ENCODE data around the gene ARID4A. TPM values are rescaled to one million over a fixed set of nuclear protein-coding genes. Genes with fewer than 3 reads are reported as not detected.

Gene ARID4A
- total RNA-seq, 1 donor from 2014 or later = 42.0 TPM

DNA sequence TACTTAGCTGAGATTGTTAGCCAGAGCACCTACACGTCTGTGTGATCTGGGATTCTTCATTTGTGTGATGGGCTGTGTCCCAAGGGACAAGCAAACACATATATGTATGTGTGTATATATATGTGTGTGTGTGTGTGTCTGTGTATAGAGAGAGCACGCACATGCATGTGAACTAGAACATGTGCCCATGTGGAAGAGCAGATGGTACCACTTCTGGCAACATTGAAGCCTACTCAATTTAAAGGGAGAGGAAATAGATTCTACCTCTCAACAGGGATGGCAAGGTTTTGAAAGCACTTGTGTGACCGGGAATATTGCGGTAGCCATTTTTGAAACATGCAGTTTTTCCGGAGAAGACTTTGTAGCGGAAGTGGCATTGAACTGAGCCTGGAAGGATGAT is 98.8 kb downstream of the ARID4A start:
- ATAC-seq (ENCODE audit: low read depth) (no peak), DNase-seq (no peak)
- CTCF ChIA-PET = interaction anchor here (0.8 to 1.5 kb wide), 4 partner anchors 31 to 288 kb away, joined by 3 to 5 read pairs (median 4); partner anchors contain the start of gene KIAA0586
- intact Hi-C loops (cut with micrococcal nuclease) = loop anchor here (2.0 kb wide), 2 partner anchors 18 to 152 kb away; partner anchors contain the start of gene PSMA3
- Mint-ChIP-seq H3K4me3 (peak overlapping the region; percentile 29), H3K27me3 (no peaks in the 10 kb centered on the region), H3K27ac (no peak overlapping the region), H3K4me1 (peaks cover 14% of the 10 kb centered on the region), H3K9me3 (no peaks in the 10 kb centered on the region), H3K36me3 (ENCODE audit: low read depth) (peaks cover 2% of the 10 kb centered on the region)
- POLR2A ChIA-PET = interaction anchor here (2.6 to 3.5 kb wide), 2 partner anchors 30 to 99 kb away, joined by 16 to 19 read pairs; partner anchors contain the start of genes ARID4A, KIAA0586 and TIMM9
- TF ChIP-seq, protein P1, sequence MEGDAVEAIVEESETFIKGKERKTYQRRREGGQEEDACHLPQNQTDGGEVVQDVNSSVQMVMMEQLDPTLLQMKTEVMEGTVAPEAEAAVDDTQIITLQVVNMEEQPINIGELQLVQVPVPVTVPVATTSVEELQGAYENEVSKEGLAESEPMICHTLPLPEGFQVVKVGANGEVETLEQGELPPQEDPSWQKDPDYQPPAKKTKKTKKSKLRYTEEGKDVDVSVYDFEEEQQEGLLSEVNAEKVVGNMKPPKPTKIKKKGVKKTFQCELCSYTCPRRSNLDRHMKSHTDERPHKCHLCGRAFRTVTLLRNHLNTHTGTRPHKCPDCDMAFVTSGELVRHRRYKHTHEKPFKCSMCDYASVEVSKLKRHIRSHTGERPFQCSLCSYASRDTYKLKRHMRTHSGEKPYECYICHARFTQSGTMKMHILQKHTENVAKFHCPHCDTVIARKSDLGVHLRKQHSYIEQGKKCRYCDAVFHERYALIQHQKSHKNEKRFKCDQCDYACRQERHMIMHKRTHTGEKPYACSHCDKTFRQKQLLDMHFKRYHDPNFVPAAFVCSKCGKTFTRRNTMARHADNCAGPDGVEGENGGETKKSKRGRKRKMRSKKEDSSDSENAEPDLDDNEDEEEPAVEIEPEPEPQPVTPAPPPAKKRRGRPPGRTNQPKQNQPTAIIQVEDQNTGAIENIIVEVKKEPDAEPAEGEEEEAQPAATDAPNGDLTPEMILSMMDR (IDR thresholded peaks at IDR 0.05) = no peak

DNA sequence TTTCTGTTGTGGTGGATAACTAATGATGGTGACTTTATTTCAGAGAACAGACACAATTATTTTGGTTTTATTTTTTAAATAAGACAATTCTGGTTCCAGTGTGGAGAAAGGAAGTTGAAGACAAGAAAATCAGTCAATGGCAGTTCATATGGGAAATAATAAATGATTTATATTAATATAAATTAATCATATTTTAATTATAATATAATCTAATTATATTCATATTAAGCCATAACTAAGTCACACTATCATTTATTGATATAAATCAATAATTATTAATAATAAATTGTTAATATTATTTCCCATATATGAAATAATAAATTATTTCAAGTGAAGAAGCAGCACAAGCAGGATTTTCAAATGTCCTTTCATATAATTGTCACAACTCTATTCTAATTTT is 100.1 kb downstream of the ARID4A start:
- no peak overlapping the region for H3K4me3 Mint-ChIP-seq
- DNase-seq = no peak
- no peak for ATAC-seq (ENCODE audit: low read depth)
- peaks cover 14% of the 10 kb centered on the region for H3K4me1 Mint-ChIP-seq
- H3K27me3 Mint-ChIP-seq = no peaks in the 10 kb centered on the region
- peaks cover 4% of the 10 kb centered on the region for H3K36me3 Mint-ChIP-seq (ENCODE audit: low read depth)
- TF ChIP-seq, protein P1 (IDR thresholded peaks at IDR 0.05) = no peak
- intact Hi-C loops (cut with micrococcal nuclease) = no loop called here
- CTCF ChIA-PET = interaction anchor here (1.0 to 1.2 kb wide), 3 partner anchors 29 to 657 kb away, joined by 3 to 4 read pairs (median 3); partner anchors contain the start of genes KIAA0586 and TIMM9
- H3K9me3 Mint-ChIP-seq = no peaks in the 10 kb centered on the region
- H3K27ac Mint-ChIP-seq = no peak overlapping the region
- POLR2A ChIA-PET = no interaction called here

DNA sequence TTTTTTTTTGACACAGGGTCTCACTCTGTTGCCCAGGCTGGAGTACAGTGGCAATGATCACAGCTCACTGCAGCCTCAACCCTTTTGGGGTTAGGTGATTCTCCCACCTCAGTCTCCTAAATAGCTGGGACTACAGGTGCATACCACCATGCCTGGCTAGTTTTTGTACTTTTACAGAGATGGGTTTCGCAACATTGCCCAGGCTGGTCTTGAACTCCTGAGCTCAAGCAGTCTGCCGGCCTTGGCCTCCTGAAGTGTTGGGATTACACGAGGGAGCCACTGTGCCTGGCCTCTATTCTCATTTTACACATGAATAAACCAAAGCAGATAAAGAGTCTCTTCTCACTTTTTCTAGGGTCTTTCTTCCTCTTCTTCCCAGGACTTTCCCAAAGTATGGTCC is 100.5 kb downstream of the ARID4A start:
- Mint-ChIP-seq H3K27me3 (no peaks in the 10 kb centered on the region), H3K9me3 (no peaks in the 10 kb centered on the region), H3K4me3 (no peak overlapping the region), H3K27ac (no peak overlapping the region), H3K36me3 (ENCODE audit: low read depth) (peaks cover 4% of the 10 kb centered on the region), H3K4me1 (peaks cover 14% of the 10 kb centered on the region)
- DNase-seq (no peak), ATAC-seq (ENCODE audit: low read depth) (no peak)
- POLR2A ChIA-PET = no interaction called here
- TF ChIP-seq, protein P1 (IDR thresholded peaks at IDR 0.05) = no peak
- CTCF ChIA-PET = interaction anchor here (1.2 kb wide), 1 partner anchor 29 kb away, joined by 3 read pairs; the partner anchor contains the start of genes KIAA0586 and TIMM9
- intact Hi-C loops (cut with micrococcal nuclease) = no loop called here

DNA sequence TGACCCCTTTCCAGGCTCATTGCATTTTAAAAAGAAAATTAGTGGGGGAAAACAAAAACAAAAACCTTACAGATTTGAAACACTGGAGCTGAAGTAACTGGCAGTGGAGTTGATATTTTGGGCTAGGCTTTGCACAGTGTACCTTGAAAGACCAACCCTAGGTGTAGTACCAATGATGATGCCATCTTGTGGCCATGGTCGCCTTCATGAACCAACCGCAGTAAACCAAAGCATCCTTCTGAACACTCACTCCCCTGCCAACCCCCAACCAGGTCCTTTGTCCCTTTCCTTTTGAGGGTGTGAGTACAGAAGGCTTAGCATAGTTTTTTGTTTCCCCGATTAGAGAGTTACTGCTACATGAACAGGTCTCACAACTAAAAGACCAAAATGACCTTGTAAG is 103.2 kb downstream of the ARID4A start:
- peaks cover 4% of the 10 kb centered on the region for H3K4me1 Mint-ChIP-seq
- no peaks in the 10 kb centered on the region for H3K9me3 Mint-ChIP-seq
- peak; percentile 25 for ATAC-seq (ENCODE audit: low read depth)
- H3K36me3 Mint-ChIP-seq (ENCODE audit: low read depth) = peaks cover 11% of the 10 kb centered on the region
- no peak overlapping the region for H3K27ac Mint-ChIP-seq
- DNase-seq = no peak
- POLR2A ChIA-PET = no interaction called here
- TF ChIP-seq, protein P1 (IDR thresholded peaks at IDR 0.05) = no peak
- CTCF ChIA-PET = interaction anchor here (1.4 kb wide), 1 partner anchor 292 kb away, joined by 4 read pairs; no protein-coding TSS in a partner anchor
- intact Hi-C loops (cut with micrococcal nuclease) = no loop called here
- H3K27me3 Mint-ChIP-seq = no peaks in the 10 kb centered on the region
- no peak overlapping the region for H3K4me3 Mint-ChIP-seq

DNA sequence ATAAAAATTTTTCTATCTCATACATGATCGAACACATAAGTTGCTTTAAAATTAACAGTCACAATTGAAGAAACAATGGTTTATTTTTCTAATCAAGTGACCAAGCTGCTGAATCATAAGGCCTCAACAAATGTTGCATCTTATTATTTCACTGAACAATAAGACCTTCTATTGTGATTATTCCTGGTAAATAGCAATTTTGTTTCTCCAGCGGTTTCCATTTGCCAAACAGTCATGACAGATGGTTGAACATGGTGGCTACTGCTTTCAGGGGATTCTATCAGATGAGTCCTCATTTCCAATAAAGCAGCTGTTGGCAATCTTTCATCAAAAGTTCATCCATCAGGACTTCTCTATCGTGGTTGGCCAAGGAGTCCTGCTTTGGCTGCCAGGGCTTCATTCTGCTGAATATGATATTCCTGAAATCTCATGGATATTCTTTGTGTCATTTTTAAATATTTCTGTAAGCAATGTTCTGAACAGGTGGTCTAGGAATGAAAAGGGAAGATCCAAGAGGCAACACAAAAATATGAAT is 110.4 kb downstream of the ARID4A start:
- POLR2A ChIA-PET = no interaction called here
- intact Hi-C loops (cut with micrococcal nuclease) = no loop called here

More for the DNA sequence above, 110.4 kb downstream of the ARID4A start:
- no peak for DNase-seq
- TF ChIP-seq, protein P1 (IDR thresholded peaks at IDR 0.05) = no peak
- no peaks in the 10 kb centered on the region for H3K9me3 Mint-ChIP-seq
- CTCF ChIA-PET = no interaction called here
- H3K27ac Mint-ChIP-seq = no peak overlapping the region
- peaks cover 52% of the 10 kb centered on the region for H3K36me3 Mint-ChIP-seq (ENCODE audit: low read depth)
- no peaks in the 10 kb centered on the region for H3K27me3 Mint-ChIP-seq
- no peak for ATAC-seq (ENCODE audit: low read depth)
- no peak overlapping the region for H3K4me3 Mint-ChIP-seq
- no peaks in the 10 kb centered on the region for H3K4me1 Mint-ChIP-seq
